GM11168 (cell line): ENCODE results near the gene TAF4.

Source experiments
- in situ Hi-C: fragments of 300-500 bp; cut with MboI; formaldehyde crosslinking; loops from one replicate; pipeline ENCODE4 v1.12.0; 2022; ENCODE audit warnings: low sequenced_read_pairs; ENCODE audit not compliant: unreplicated experiment

The TAF4 gene

GRCh38 chr20:62010551-62011402 lies 54.9 kb downstream of the TAF4 start:
- in situ Hi-C loops = loop anchor here (25.0 kb wide), 1 partner anchor 377 kb away; the partner anchor contains the start of gene RPS21

DNA sequence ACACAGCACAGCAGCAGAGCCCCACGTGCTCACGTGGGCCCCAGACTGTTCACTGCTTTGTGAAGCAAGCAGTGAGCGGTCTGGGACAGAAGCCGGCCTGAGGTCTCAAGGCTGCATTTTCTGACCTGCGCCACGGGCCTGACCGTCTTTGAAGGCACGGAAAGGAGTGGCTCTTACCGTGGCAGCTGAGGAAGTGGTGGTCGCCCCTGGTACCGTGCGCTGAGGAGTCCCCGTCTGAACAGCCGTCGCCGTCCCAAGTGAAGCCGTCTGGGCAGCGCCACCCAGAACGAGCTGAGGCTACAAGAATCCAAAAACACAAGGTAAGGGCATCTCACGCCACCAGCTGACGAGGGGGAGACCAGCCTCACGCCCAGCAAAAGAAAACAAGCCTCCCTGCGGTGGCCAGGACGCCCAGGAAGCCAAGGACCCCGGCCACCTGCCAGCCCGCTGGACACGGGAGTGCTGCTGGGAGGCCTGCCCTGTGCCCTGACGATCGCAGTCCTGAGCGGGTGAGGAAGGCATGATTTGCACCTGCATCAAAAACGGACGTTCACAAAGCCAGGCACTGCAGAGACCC lies 55.7 kb downstream of the TAF4 start:
- in situ Hi-C loops = loop anchor here (25.0 kb wide), 1 partner anchor 377 kb away; the partner anchor contains the start of gene RPS21

DNA sequence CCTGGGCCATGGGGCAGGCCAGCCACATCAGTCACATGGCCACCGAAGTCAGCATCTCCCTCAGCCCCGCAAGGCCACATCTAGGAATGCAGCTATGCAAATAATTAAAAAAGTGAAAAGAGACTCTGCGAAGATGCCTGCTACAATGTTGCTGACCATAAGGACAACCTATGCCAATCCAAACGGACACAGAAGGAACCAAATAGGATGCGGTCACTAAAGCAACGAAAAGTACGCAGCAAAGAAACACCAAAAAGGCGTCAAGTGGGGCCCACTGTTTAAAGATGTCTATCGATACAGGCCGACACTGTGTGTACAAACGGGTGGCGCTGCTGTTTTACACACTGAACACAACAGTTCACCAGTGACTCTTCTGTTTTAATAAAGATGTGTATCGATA lies 56.4 kb downstream of the TAF4 start:
- in situ Hi-C loops = loop anchor here (25.0 kb wide), 1 partner anchor 378 kb away; the partner anchor contains the start of gene RPS21

DNA sequence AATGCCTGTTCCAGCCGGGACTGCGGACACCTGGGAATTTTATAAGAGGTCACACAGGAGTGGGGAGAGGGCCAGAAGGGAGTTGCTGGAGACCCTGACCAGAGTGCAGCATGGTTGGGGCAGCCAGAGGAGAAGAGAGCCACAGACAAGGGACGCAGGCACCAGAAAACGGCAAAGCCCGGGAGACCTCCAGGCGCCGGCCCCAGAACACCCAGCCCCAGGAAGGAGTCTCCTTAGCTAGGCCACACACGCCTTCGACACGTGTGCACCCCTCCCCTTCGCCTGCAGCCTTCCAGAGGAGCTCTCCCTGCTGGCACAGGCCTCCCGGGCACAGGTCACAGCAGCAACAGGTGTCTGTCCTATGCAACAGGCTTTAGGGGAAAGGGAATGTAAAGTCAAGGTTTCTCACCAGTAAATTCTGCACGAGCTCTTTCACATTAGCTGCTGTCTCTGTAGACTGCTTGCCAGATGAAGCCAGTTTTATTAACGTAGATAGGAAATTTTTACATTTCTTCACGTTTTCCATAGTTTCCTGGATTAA lies 57.0 kb downstream of the TAF4 start:
- in situ Hi-C loops = loop anchor here (25.0 kb wide), 1 partner anchor 379 kb away; the partner anchor contains the start of gene RPS21

GRCh38 chr20:62007127-62007647 lies 58.5 kb downstream of the TAF4 start:
- in situ Hi-C loops = loop anchor here (25.0 kb wide), 1 partner anchor 380 kb away; the partner anchor contains the start of gene RPS21

GRCh38 chr20:62006482-62006881 lies 59.2 kb downstream of the TAF4 start:
- in situ Hi-C loops = loop anchor here (25.0 kb wide), 1 partner anchor 381 kb away; the partner anchor contains the start of gene RPS21

- in situ Hi-C loops = loop anchor here (25.0 kb wide), 1 partner anchor 383 kb away; the partner anchor contains the start of gene RPS21
Measured at GRCh38 chr20:62004614-62005013, 61.1 kb downstream of the TAF4 start.

GRCh38 chr20:62003567-62004405 lies 61.9 kb downstream of the TAF4 start:
- in situ Hi-C loops = loop anchor here (25.0 kb wide), 1 partner anchor 384 kb away; the partner anchor contains the start of gene RPS21

GRCh38 chr20:62002882-62003480 lies 62.7 kb downstream of the TAF4 start:
- in situ Hi-C loops = loop anchor here (25.0 kb wide), 1 partner anchor 384 kb away; the partner anchor contains the start of gene RPS21

DNA sequence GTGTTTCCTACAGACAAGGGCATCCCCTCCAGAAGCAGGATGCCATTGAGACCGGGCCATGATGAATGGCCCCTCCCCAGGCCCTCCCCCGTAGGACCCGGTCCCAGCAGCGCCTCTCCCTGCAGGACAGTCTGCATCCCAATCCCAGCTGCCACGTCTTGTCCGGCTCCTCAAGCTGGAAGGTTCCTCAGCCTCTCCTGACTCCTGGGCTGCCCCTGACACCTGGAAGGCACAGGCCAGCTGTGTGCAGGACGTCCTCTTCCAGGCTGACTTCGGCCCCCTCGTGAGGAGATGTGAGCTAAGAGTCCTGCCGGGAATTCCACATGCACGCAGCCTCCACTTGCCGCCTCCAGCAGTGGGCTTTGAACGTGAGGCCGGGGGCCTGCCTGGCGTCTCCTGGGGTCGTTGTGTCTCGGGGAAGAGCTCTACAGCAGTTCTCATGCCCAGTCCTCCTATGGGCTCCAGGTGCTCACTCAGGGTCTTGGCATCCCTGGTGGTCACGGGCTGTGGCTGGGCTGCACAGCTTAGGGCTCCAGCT lies 64.4 kb downstream of the TAF4 start:
- in situ Hi-C loops = loop anchor here (25.0 kb wide), 1 partner anchor 386 kb away; the partner anchor contains the start of gene RPS21

DNA sequence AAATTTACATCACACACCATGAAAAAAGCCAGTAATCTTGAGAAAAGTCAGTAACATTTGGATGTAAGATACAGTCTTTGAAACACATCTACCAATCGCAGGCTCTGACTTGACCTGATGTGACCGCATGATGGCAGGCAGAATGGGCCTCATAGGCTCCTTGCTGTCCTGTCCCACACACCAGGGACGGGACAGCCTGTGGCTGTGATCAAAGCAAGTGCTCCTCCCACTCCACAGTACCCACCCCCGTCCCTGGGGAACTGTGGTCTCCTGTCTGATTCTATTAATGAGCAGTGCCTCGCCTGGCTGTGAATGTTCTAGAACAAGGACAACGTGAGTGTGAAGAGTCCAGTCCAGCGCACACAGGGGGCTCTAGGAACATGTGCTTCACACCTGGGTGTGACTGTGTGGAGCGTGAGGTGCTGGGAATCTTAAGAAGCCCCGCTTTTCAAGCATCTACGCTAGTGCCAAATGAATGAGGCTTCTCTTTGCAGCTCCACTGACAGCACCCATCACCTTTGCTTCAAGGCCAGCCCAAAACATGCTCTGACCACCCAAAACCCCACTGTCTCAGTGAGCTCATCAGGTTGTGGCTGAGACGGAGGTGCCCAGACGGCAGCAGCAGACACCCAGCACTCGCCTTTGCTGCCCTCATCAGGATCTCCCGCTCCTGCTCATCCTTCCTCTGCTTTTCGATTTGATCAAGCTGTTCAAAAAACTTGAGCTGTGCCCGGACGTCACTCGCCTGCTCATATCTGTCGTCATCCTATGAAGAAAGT lies 67.1 kb downstream of the TAF4 start:
- in situ Hi-C loops = loop anchor here (10.0 kb wide), 1 partner anchor 126 kb away; the partner anchor contains the start of gene LSM14B

DNA sequence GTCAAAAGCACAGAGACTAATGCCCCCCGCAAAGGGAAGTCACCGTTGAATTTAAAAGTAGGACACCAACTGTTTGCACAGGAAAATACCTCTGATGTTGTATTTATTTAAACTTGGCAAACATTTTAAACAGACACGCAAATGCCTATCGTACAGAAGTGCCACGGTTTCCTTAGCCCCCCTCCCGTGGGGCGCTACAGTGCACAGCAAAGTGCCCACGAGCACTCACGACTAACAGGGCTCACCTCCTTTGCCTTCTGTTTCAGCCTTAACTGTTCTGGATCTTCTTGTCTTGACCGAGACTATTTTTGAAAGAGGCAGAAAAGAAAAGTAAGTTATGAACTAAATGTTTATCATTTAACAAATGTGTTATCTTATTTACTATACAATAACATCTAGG lies 67.8 kb downstream of the TAF4 start:
- in situ Hi-C loops = loop anchor here (10.0 kb wide), 1 partner anchor 127 kb away; the partner anchor contains the start of gene LSM14B

DNA sequence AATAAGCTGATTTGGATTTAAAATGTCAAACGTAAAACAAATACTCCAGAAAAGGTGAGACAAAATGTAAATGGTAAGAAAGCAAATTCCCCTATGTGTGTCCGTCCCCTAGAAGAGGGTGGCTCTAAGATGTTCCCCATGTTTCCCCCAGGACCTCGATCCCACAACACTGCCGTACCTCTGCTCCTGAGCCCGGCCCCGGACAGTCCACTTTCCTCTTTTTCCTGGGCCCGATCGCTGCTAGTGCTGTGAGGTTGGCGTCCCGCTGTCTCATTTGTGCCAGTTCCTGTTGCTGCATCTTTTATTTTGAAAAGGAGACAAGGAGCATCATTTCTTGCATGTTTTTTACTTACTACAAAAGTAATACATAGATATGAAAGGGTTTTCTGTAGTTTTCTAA lies 68.3 kb downstream of the TAF4 start:
- in situ Hi-C loops = loop anchor here (10.0 kb wide), 1 partner anchor 127 kb away; the partner anchor contains the start of gene LSM14B

DNA sequence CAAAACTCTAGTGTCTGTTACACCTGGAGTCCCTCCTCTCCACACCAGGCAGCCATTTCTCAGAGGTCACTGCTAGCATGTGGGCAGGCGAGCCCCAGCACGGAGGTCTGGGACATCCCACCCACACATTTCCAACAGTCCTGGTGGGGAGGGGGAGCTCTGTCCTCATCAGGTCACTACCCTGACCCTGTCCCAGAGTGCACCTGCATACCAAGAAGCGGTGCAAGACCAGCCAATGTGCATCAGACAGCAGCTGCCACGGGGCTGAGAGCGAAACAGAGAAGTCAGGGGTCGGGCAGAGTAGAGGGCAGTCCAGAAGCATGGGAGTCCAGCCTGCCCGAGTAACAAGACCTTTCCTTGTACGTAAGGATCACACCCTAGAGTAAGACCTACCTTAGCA lies 71.1 kb downstream of the TAF4 start:
- in situ Hi-C loops = loop anchor here (10.0 kb wide), 1 partner anchor 130 kb away; the partner anchor contains the start of gene LSM14B

GRCh38 chr20:61993058-61993457 lies 72.6 kb downstream of the TAF4 start:
- in situ Hi-C loops = loop anchor here (10.0 kb wide), 1 partner anchor 132 kb away; the partner anchor contains the start of gene LSM14B

DNA sequence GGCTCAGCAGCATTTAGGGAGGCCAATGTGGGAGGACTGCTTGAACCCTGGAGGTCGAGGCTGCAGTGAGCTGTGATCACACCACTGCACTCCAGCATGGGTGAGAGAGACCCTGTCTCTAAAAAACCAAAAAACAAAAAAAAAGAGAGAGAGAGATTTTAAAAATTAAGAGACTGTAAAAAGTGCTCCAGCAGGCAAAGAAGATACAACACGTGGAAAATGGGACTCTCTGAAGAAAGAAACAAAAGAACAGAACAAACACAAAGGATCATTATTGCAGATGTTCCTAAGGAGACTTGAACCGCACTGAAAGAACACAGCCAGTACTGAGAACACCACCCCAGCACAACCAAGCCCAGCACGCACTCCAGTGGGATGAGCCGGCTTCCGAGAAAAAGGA lies 74.2 kb downstream of the TAF4 start:
- in situ Hi-C loops = loop anchor here (10.0 kb wide), 1 partner anchor 133 kb away; the partner anchor contains the start of gene LSM14B

- in situ Hi-C loops = loop anchor here (10.0 kb wide), 1 partner anchor 134 kb away; the partner anchor contains the start of gene LSM14B
Measured at GRCh38 chr20:61990484-61990883, 75.2 kb downstream of the TAF4 start.
